AG20443 (cell line): ENCODE measurements around the gene CDH15.

Experiments used
- DNase-seq: peaks from one replicate; pipeline ENCODE4 v3.0.0; 2012; ENCODE audit warnings: low spot score, mixed read lengths

Gene CDH15

GRCh38 chr16:89140981-89141883 is 30.3 kb upstream of the CDH15 start:
- no peak for DNase-seq

GRCh38 chr16:89141884-89142267 is 29.7 kb upstream of the CDH15 start:
- no peak for DNase-seq

GRCh38 chr16:89142474-89143195 is 28.9 kb upstream of the CDH15 start:
- DNase-seq: no peak

GRCh38 chr16:89143201-89143741 is 28.3 kb upstream of the CDH15 start:
- DNase-seq: no peak

- DNase-seq: no peak
Measured at GRCh38 chr16:89143911-89144675, 27.5 kb upstream of the CDH15 start.

GRCh38 chr16:89144681-89145080 is 26.9 kb upstream of the CDH15 start:
- DNase-seq: no peak

- DNase-seq: no peak
Measured at GRCh38 chr16:89145406-89146161, 26.0 kb upstream of the CDH15 start.

GRCh38 chr16:89146211-89147005 is 25.1 kb upstream of the CDH15 start:
- no peak for DNase-seq

GRCh38 chr16:89147085-89147817 is 24.3 kb upstream of the CDH15 start:
- no peak for DNase-seq

- no peak for DNase-seq
Measured at GRCh38 chr16:89149386-89149785, 22.2 kb upstream of the CDH15 start.

GRCh38 chr16:89150090-89150835 is 21.3 kb upstream of the CDH15 start:
- DNase-seq: no peak

- no peak for DNase-seq
Measured at GRCh38 chr16:89150981-89151380, 20.6 kb upstream of the CDH15 start.

- no peak for DNase-seq
Measured at GRCh38 chr16:89152831-89153700, 18.5 kb upstream of the CDH15 start.

- DNase-seq: no peak
Measured at GRCh38 chr16:89153848-89154271, 17.7 kb upstream of the CDH15 start.

- no peak for DNase-seq
Measured at GRCh38 chr16:89154390-89155183, 17.0 kb upstream of the CDH15 start.

- DNase-seq: peak; percentile 90
Measured at GRCh38 chr16:89155184-89155679, 16.3 kb upstream of the CDH15 start.
